GM20000 (cell line): ENCODE results near the gene NFATC1.

ENCODE experiments used
- DNase-seq: peaks from one replicate; pipeline ENCODE4 v3.0.0; 2012; ENCODE audit warnings: low spot score
- TF ChIP-seq, protein P1 (sequence below): IDR thresholded peaks from 2 replicates; pipeline ENCODE4 v1.5.1; 2012; ENCODE audit warnings: mild to moderate bottlenecking, control low read depth; ENCODE audit errors: extremely low read depth, missing control alignments

The NFATC1 gene

DNA sequence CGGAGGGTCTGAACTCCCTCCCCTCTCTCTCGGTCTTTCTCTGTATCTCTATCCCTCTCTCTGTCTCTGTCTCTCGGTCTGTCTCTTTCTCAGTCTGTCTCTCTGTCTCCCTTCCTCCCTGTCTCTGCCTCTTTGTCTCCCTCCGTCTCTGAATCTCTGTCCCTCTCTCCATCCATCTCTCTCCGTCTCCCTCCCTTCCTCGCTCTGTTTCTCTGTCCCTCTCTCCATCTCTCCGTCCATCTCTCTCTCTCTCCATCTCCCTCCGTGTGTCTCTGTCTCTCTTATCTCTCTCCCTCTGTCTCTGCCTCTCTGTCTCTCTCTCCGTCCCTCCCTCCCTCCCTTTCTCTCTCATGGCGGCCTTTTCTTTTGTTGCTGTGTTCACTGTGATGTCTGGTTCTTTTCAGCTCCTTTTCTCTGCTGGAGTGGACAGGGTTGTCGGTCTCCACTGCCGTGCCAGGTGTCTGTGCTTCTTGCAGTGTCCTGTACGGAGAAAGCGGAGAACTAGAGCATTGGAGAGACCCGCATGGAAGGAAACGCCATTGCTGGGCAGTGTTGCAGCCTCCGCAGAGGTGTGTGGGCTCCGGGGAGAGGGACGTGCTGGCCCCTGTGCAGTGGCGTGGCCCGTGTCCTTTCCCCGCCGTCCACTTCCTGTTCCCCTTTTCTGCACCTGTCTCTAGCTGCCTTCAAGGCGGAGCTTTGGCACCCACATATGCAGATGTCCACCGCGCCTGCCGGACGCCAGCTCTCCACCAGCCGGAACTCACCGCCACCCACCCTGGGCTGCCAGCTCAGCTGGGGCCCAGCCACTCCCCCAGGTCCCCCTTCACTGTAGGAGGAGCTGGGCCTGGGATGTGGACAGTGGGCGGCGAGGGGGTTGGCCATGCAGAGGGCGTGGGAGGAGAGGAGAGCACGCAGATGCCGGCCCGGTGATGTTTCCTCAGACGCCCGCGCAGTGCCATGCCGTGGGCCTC, 113.1 kb downstream of the NFATC1 start:
- DNase-seq, result peak; percentile 81
- TF ChIP-seq, protein P1, sequence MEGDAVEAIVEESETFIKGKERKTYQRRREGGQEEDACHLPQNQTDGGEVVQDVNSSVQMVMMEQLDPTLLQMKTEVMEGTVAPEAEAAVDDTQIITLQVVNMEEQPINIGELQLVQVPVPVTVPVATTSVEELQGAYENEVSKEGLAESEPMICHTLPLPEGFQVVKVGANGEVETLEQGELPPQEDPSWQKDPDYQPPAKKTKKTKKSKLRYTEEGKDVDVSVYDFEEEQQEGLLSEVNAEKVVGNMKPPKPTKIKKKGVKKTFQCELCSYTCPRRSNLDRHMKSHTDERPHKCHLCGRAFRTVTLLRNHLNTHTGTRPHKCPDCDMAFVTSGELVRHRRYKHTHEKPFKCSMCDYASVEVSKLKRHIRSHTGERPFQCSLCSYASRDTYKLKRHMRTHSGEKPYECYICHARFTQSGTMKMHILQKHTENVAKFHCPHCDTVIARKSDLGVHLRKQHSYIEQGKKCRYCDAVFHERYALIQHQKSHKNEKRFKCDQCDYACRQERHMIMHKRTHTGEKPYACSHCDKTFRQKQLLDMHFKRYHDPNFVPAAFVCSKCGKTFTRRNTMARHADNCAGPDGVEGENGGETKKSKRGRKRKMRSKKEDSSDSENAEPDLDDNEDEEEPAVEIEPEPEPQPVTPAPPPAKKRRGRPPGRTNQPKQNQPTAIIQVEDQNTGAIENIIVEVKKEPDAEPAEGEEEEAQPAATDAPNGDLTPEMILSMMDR, result no peak

DNA sequence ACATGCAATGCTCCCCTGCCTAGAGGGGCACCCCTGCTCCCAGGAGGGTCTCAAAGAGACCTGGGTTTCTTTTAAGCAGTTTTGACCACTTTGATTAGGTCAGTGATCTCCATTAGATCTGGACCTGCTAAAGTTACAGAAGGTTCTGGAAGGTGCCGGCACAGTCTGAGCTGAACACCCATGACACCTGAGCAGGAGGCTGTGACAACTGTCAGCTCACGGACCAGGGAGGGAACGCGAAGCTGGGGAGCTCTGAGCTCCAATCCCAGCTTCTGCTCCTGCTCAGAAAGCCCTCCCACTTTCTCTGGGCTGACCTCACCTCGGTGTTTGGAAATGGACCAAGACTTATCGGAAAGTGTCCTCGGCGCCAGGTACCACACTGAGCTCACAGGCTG, 113.8 kb downstream of the NFATC1 start:
- no peak for DNase-seq
- TF ChIP-seq, protein P1, result no peak

DNA sequence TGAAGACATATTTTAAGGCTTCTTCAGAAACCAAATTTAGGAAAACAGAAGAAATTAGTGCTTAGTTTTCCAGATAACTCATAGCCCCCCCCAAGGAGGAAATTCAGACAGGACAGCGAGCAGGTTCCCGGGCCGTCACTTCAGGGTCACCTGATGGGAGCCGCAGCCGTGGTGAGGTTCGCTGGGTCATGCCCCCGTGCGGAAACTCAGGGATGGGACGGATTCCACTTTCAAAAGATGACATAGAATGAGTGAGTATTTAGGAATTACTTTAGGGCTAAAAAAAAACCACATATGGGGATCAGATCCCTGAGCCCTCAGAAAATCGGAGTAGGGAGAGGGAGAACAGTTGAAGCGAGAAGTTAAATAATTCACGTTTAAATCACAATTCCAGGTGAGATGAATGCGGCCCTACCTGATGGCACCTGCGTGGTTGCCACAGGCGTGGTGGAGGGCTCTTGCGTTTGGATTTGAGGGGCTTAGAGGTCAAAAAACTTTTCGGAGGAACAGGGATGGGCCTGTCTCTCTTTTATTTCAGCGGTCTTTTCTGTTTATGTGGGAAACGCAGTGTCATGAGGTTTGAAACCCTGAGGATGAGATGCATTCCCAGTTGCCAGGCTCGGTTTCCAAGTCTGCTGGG, 114.4 kb downstream of the NFATC1 start:
- DNase-seq, result no peak
- TF ChIP-seq, protein P1, result no peak

DNA sequence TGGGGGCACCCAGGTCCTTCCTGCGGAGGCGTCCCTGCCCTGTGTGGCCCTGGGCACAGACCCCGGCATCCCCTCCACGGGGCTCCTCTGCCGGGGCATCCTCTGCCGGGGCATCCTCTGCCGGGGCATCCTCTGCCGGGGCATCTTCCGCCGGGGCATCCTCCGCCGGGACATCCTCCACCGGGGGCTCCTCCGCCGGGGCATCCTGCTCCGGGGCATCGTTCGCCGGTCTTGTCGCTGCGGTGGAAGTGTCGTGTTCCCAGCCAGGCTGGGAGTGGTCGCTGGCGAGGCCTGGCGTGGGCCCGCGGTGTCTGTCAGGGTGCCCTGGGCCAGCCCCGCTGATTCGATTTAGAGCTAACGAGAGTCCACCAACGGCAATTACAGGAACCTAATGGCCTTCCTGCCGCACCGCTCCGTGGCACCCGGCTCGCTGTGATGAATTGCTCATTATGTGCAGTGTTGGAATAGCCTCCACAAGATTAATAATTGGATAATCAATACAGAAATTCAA, 115.1 kb downstream of the NFATC1 start:
- DNase-seq, result no peak
- TF ChIP-seq, protein P1, result no peak

DNA sequence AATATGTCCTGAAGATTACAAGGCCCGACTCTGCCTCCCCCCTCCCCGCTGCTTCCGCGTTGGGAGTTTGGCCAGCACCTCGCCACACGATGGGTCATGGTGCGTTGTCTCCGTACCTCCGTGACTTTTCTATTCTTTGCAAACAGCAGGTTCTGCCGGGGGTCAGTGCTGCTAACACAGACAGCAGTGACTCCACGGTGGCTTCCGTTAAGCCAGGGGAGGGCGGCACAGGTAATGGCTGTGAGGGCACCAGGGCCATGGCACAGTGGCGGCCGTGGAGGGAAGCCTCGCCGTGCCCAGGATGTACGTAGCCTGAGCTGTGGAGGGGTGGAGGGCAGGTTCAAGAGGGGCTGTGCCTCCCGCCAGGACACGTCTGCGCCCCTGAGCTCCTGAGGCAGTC, 115.5 kb downstream of the NFATC1 start:
- TF ChIP-seq, protein P1, result no peak
- DNase-seq, result no peak

DNA sequence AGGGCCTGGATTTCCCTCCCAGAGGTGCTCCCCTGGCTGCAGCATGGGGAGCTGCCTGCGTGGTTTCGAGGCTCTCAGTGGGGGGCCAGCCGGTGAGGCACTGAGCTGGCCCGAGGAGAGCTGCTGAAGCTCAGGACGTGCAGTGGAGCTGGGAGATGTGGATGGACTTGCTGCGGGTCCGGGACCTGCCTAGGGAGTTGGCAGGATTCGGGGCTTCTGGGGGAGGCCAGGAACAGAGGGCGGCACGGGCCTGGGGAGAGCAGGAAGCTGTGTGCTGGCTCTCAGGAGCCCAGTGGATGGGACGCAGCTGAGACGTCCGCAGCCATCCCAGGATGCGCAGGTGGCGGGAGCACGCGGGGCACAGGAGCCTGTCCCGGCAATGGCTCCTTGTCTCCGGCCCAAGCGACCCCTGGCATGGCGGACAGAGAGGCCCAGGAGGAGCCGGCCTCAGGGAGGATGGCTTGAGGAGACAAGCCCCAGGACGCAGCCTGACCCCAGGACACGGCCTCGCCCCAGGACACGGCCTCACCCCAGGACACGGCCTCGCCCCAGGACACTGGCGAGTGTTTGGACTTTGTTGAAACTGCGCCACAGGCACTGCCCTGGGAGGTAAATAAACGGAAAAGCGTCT, 116.1 kb downstream of the NFATC1 start:
- no peak for DNase-seq
- TF ChIP-seq, protein P1, result no peak
